K562 (cell line): Measurements from ENCODE around the gene SNX30. TPM values are rescaled to one million over a fixed set of nuclear protein-coding genes. Genes with fewer than 3 reads are reported as not detected.

Source experiments
- ATAC-seq: fragments of 200-7000 bp; cut with Tn5 transposase; 3 replicates; pipeline ENCODE4 v1.9.1; 2020; ENCODE audit warnings: moderate library complexity
- BruUV-seq: library from RNA; stranded (reverse); fragments of 400-500 nt; replicated peaks from 2 replicates; lab custom pipeline; 2021; lab: Mats Ljungman, UMichigan
- CTCF ChIA-PET: fragments of 300-600 bp; formaldehyde crosslinking; extraction: SDS; loops from one replicate; lab custom pipeline; 2021; ENCODE audit warnings: low intra/inter-chr PET ratio; lab: Yijun Ruan, JAX
- POLR2A ChIA-PET: fragments of 300-600, 350-650 bp; sonication (Branson Sonifier 250); formaldehyde crosslinking; extraction: SDS; loops from one replicate; lab custom pipeline; 2021; ENCODE audit warnings: antibody characterized with exemption, inconsistent platforms; lab: Yijun Ruan, JAX
- DNase-seq, 4 experiments: peaks; one replicate each; pipeline versions ENCODE4 v3.0.0 to v3.0.0-alpha.2; 2011 to 2018; ENCODE audit warnings: low spot score in 3 of 4, mixed read lengths in 3 of 4; ENCODE audit errors: extremely low read depth in 1 of 4
- FAIRE-seq: peaks from 2 replicates; lab custom pipeline; 2011; peaks lifted over from hg19 to GRCh38; lab: Jason Lieb, UNC
- H2AFZ ChIP-seq: 2 replicates; pipeline ENCODE4 v1.6.0; 2011; ENCODE audit warnings: low read depth, low read length, control low read depth, inconsistent platforms
- H3K27ac ChIP-seq: fragments of 200-600 bp; 3 replicates; pipeline ENCODE4 v1.8.0; 2011; ENCODE audit warnings: low read depth, mild to moderate bottlenecking, control low read depth, inconsistent platforms, low read length, moderate library complexity, mixed read lengths; ENCODE audit errors: extremely low read depth
- H3K27me3 ChIP-seq, 2 experiments: fragments of 300-600 bp in 1 of 2; 2 replicates in 1 of 2; 3 replicates in 1 of 2; pipeline versions ENCODE4 v1.6.0 to v1.8.0; 2011; ENCODE audit warnings: inconsistent platforms in 2 of 2, low read length in 2 of 2, mild to moderate bottlenecking in 1 of 2, mixed read lengths in 1 of 2, moderate library complexity in 1 of 2; ENCODE audit not compliant: control insufficient read depth in 2 of 2, insufficient read depth in 2 of 2
- H3K36me3 ChIP-seq: fragments of 300-600 bp; 3 replicates; pipeline ENCODE4 v1.8.0; 2011; ENCODE audit warnings: mild to moderate bottlenecking, low read length, inconsistent platforms; ENCODE audit not compliant: control insufficient read depth, insufficient read depth
- H3K4me1 ChIP-seq, 2 experiments: fragments of 200-600 bp in 1 of 2; replicated peaks in 1 of 2; 2 replicates in 1 of 2; 3 replicates in 1 of 2; pipeline versions ENCODE4 v1.5.1 to v1.8.0; 2011; ENCODE audit warnings: inconsistent platforms in 2 of 2, low read length in 2 of 2, mild to moderate bottlenecking in 1 of 2, mixed read lengths in 1 of 2, moderate library complexity in 1 of 2; ENCODE audit not compliant: control insufficient read depth in 2 of 2, insufficient read depth in 2 of 2
- H3K4me2 ChIP-seq: 2 replicates; pipeline ENCODE4 v1.6.1; 2011; ENCODE audit warnings: low read length, control low read depth, inconsistent platforms, mixed read lengths; ENCODE audit not compliant: insufficient read depth
- H3K4me3 ChIP-seq: fragments of 200-600 bp; sonication (generic), shearing (Covaris generic); 2 replicates; pipeline ENCODE4 v1.5.1; 2016; ENCODE audit warnings: control low read depth, inconsistent platforms
- H3K79me2 ChIP-seq: fragments of 200-600 bp; 3 replicates; pipeline ENCODE4 v1.8.0; 2011; ENCODE audit warnings: low read length, inconsistent platforms; ENCODE audit not compliant: control insufficient read depth, insufficient read depth
- H3K9ac ChIP-seq, 2 experiments: 2 replicates each; pipeline versions ENCODE4 v1.6.0 to v1.6.1; 2011; ENCODE audit warnings: low read depth in 2 of 2, low read length in 2 of 2, control low read depth in 1 of 2, inconsistent platforms in 1 of 2, mild to moderate bottlenecking in 1 of 2, mixed read lengths in 1 of 2; ENCODE audit not compliant: insufficient read depth in 1 of 2
- H3K9me1 ChIP-seq: one replicate; pipeline ENCODE4 v1.6.0; 2011; ENCODE audit warnings: inconsistent platforms, mild to moderate bottlenecking, low read length, moderate library complexity; ENCODE audit not compliant: control insufficient read depth, insufficient read depth
- H3K9me3 ChIP-seq: replicated peaks from 2 replicates; pipeline ENCODE4 v1.5.1; 2011; ENCODE audit warnings: low read depth, low read length, inconsistent platforms; ENCODE audit not compliant: control insufficient read depth, insufficient read depth
- H4K20me1 ChIP-seq: replicated peaks from 2 replicates; pipeline ENCODE4 v1.6.1; 2011; ENCODE audit warnings: low read length, inconsistent platforms, mixed read lengths; ENCODE audit not compliant: control insufficient read depth, insufficient read depth
- CREB3 ChIP-seq: fragments of 450-650 bp; conservative IDR thresholded peaks from 2 replicates; pipeline ENCODE4 v1.6.1; 2016; ENCODE audit warnings: missing genetic modification characterization, low read depth, mild to moderate bottlenecking, missing compliant biosample characterization, moderate library complexity
- EHMT2 ChIP-seq: fragments of 450-650 bp; IDR thresholded peaks from 2 replicates; pipeline ENCODE4 v1.6.1; 2018; ENCODE audit warnings: antibody characterized with exemption
- FOXJ2 ChIP-seq: fragments of 200-800 bp; sonication (Bioruptor generic); IDR thresholded peaks from 2 replicates; pipeline ENCODE4 v1.6.1; 2016; ENCODE audit warnings: missing genetic modification characterization, missing compliant biosample characterization
- NFIC ChIP-seq: fragments of 450-650 bp; IDR thresholded peaks from 2 replicates; pipeline ENCODE4 v1.6.1; 2017; ENCODE audit warnings: mild to moderate bottlenecking, inconsistent platforms
- SRSF9 ChIP-seq: fragments of 200-400 bp; formaldehyde crosslinking; IDR thresholded peaks from 2 replicates; pipeline ENCODE4 v1.6.1; 2017; ENCODE audit warnings: low read depth, low read length, borderline replicate concordance
- WGBS: fragments of 100-300 bp; shearing (Covaris generic); methylation state at CpG from one replicate; pipeline ENCODE4 v1.1.6; 2016; ENCODE audit warnings: low coverage, mixed read lengths; ENCODE audit not compliant: insufficient coverage; ENCODE audit errors: missing lambda C conversion rate; 5-methylcytosine and 5-hydroxymethylcytosine counted together
- in situ Hi-C: fragments of 300-500 bp; cut with MboI; formaldehyde crosslinking; loops from 4 replicates; pipeline ENCODE4 v1.15.0; 2018; ENCODE audit warnings: inconsistent platforms, mixed read lengths
- intact Hi-C: fragments of 100-400 bp; cut with micrococcal nuclease; formaldehyde crosslinking; loops from 2 replicates; pipeline ENCODE4 v1.14.2; 2022
- polyA plus RNA-seq, 8 experiments: library from polyadenylated mRNA; depleted of rRNA in 4 of 8; stranded (reverse) in 5 of 8; unstranded in 3 of 8; fragments of >200 nt; fragmentation: Nextera tagmentation in 2 of 8; fragmentation: Illumina TruSeq in 1 of 8; extraction: Ambion mirVana in 2 of 8; extraction: Trizol in 1 of 8; gene quantifications; 2 replicates each; pipeline versions ENCODE4 v1.2.1 to v1.2.3, GENCODE V29; 2011 to 2014; ENCODE audit warnings: inconsistent platforms in 1 of 8, missing spikeins in 1 of 8
- total RNA-seq, 7 experiments: library from RNA; depleted of rRNA in 6 of 7; stranded (reverse); fragments of >200 nt in 6 of 7; fragmentation: Illumina TruSeq in 2 of 7; extraction: Trizol in 2 of 7; gene quantifications; 2 replicates each; pipeline versions ENCODE4 v1.2.1 to v1.2.3, GENCODE V29; 2011 to 2021; ENCODE audit warnings: low replicate concordance in 1 of 7

SNX30 gene
- total and polyA plus RNA-seq, 9 of the 15 experiments (the other 6 are each of a cell fraction or from before 2014, with no cell fraction given), result 0.76 to 5.9 (median 3.3) TPM

- TF ChIP-seq CREB3 (tag), result no peak
Observed at GRCh38 chr9:112913326-112913725, 162.8 kb downstream of the SNX30 start (continued).

GRCh38 chr9:112914524-112914923 is 164.0 kb downstream of the SNX30 start:
- H3K27ac ChIP-seq, result no peak overlapping the region
- BruUV-seq, result no TSS peak
- in situ Hi-C loops, result no loop called here
- H3K9ac ChIP-seq, result no peak overlapping the region
- ATAC-seq, result no peak
- H3K79me2 ChIP-seq, result no peaks in the 10 kb centered on the region
- H3K4me3 ChIP-seq, result no peak overlapping the region
- no peaks in the 10 kb centered on the region for H3K9me1 ChIP-seq
- ChIA-PET POLR2A (interaction anchor here (0.6 kb wide), 1 partner anchor 841 kb away, joined by 3 read pairs; no protein-coding TSS in a partner anchor), CTCF (no interaction called here)
- TF ChIP-seq SRSF9 (no peak), EHMT2 (no peak), FOXJ2 (tag) (no peak), NFIC (peak; percentile 86)
- no peaks in the 10 kb centered on the region for H3K36me3 ChIP-seq
- H3K4me1 ChIP-seq, result no peaks in the 10 kb centered on the region
- no peak overlapping the region for H2AFZ ChIP-seq
- 0% methylated on average over 2 of the region's 2 CpGs for WGBS
- H4K20me1 ChIP-seq, result no peaks in the 10 kb centered on the region
- intact Hi-C loops, result no loop called here
- no peaks in the 10 kb centered on the region for H3K9me3 ChIP-seq
- no peak for FAIRE-seq
- no peak overlapping the region for H3K4me2 ChIP-seq
- H3K27me3 ChIP-seq, result peaks cover 0 to 8% of the 10 kb centered on the region in 2 experiments; a peak in 1 of 5 replicates
- peak in 1 of 4 experiments; percentile 33 for DNase-seq
